Stimulated activated CD8-positive, alpha-beta memory T cell treated with anti-CD3 and anti-CD28 coated beads, Interleukin-12 subunit alpha, Interleukin-12 subunit beta, amount 100 ng/mL, for 24 hours (primary cell): Measurements from ENCODE around the gene CTSW.
A peak's percentile ranks its signal among the peaks of the same experiment; 100 is the strongest.

Experiments used
- DNase-seq: peaks from one replicate; pipeline ENCODE4 v3.0.0-alpha.2; 2020; ENCODE audit errors: extremely low read depth

CTSW gene

DNA sequence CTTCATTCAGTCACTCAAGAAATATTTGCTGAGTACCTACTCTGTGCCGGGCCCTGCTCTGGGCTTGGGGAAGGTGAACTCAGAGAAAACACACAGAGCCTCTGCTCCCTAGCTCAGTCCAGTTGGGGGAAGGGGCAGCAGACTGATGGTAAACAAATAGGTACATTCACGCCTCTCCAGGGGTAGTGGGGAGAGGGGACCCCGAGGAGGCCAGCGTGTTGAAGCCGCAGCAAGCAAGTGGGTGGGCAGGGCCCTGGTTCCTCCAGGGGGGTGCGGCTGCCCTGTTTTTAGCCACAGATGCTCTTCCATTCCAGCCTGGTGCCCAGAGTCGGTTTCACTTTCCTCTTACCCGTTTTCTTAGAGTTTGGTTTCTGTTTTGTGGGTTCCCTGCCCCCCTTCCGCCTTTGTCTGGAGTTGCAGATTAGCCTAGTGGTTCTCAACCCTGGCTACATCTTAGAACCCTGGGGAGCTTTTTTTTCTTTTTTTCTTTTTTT is 48.3 kb downstream of the CTSW start:
- peak; percentile 36 for DNase-seq

DNA sequence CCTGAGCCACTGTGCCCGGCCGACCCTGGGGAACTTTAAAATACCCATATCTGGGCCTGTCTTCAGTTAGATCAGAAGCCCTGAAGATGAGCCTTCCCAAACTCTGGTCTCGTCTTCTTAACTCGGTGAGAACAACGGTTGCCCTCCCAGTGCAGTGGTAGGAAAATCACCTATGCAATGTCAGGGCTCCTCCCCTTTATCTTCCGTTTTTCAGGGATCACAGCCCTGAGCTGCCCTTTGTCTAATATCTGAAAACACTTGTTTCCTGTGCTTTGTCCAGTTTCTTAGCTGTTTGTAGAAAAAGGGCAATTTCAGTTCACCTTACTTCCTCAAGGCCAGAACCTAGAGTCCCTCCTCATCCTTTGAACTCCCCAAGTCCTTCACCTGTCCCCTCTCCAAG is 49.0 kb downstream of the CTSW start:
- DNase-seq, result no peak

DNA sequence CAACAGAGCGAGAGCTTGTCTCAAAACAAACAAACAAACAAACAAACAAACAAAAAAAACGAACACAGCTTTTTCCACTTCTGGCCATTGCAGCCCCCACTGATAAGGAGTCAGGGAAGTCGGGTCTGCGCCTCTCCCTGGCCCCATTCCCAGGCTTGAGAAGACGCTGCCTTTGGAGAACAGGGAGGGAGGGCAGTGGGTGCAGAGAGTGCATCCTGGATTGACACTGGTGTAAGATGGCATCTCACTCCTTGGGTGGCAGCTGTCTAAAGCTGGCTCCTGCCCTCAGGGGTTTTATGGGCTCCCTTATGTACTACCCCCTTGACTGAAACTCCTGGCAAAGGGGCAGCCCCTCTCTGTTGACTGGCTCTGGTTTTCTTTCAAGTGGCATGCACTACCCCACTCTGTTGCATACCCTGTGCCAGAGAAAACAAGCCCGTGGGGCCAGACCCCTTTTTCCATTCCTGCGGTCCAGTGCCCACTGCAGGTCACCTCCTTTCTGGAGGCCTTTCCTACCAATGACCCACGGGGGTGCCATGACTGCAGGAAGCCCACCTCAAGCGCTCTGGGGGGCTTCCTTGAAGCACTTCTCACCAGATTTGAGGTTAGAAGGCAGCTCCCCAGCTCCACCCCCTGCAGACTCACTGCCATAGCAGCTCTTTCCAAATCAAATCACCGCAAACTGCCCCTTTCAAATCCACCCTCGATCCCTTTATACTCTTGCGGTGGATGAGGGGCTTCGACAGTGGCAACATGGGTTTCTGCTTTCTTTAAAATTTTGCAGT is 52.3 kb downstream of the CTSW start:
- DNase-seq, result no peak

DNA sequence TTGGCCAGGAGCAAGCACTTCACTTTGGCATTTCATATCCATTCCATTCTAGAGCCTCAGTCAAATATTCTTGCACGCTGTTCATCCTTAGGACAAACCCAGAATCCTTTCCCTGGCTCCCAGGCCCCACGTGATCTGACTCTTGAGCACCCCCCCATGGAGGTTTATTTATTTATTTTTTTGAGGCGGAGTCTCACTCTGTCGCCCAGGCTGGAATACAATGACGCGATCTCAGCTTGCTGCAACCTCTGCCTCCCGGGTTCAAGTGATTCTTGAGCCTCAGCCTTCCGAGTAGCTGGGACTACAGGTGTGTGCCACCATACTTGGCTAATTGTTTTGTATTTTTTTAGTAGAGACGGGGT is 52.9 kb downstream of the CTSW start:
- DNase-seq, result no peak
